HG03457 (cell line): ENCODE data around the gene MTHFD1.
"Not testable (repeated sequence)": the region's sequence is repeated elsewhere in the genome, so short reads cannot be mapped to it uniquely, and the experiment has no call there.

Source experiments
- ATAC-seq: cut with Tn5 transposase; IDR thresholded peaks from one replicate; pipeline ENCODE4 v1.9.1; 2021; ENCODE audit warnings: moderate number of reproducible peaks; ENCODE audit not compliant: unreplicated experiment

The MTHFD1 gene

DNA sequence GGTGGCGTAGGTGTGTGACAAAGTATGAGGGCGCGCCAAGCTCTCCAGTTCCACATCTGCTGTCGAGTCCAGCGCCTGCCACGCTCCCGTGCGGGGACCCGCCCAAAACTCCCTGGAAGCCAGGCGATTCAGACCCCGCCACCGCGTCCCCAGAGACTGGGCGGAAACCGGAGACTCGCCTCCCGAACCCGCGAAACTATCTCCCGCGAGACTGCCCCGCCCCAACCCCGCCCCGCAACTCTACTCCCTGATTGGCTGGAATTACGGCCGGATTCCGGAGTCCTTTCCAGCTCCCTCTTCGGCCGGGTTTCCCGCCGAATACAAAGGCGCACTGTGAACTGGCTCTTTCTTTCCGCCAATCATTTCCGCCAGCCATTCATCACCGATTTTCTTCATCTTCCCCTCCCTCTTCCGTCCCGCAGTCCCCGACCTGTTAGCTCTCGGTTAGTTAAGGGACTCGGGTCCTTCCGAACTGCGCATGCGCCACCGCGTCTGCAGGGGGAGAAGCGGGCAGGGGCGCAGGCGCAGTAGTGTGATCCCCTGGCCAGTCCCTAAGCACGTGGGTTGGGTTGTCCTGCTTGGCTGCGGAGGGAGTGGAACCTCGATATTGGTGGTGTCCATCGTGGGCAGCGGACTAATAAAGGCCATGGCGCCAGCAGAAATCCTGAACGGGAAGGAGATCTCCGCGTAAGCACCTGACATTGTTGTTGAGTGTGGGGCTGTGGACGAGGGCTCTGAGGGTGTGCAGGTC is at the start of gene MTHFD1:
TSS of gene MTHFD1 (plus strand) at position 572 of the 751 bp plus-strand sequence. CDS start at position 647, 75 bp downstream.
- ATAC-seq = peak; percentile 67

GRCh38 chr14:64338616-64339316 is 49.4 kb upstream of the MTHFD1 start:
- peak; percentile 85 for ATAC-seq

- no peak for ATAC-seq
These were observed 47.5 kb upstream of the MTHFD1 start for GRCh38 chr14:64340560-64341196.

DNA sequence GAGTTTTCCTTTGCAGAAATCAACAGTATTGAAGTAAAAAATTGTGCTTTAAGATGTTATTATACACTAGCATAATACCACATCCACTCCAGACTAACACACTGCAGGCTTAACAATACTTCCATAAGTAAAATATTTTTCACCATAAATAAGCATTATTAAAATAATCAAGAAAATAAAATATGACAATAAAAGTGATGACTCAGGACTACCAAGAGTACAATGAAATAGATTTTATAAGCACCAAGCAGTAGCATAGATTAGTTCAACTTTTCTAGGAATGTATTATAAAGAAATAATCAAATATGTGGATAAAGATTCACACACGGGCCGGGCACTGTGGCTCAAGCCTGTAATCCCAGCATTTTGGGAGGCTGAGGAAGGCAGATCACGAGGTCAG is 40.4 kb upstream of the MTHFD1 start:
- ATAC-seq = no peak

DNA sequence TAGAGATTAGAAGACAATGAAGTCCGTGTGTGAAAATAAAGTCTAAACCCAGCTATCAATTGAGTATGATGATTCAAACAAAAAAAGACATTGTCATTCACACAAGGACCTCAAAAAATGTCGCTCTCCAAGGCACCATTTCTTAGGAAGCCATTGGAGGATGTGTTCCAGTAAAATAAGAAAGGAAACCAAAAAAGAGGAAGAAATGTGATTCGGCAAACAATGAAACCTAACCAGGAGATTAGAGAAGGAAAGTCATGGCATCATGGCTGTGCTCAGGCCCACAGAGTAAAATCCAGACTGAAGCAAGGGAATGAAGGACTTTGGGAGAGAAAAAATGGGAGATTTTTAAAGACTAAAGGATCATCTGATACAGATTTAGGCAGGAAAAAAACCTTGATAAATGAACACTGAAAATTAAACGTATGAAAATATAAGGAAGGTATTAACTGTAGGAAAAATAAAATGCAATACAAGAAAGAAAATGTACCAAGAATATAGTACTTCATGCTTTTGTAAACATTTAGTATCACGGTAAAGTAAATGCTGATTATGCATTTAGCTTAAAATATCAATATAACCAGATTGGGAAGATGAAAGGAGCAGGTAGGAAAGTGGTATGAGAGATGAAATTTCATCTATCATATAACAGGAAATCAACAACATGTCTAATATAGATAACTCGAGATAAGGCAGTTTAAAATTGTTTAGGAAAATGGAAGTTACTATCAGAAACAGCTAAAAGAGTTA is 38.2 kb upstream of the MTHFD1 start:
- no peak for ATAC-seq

DNA sequence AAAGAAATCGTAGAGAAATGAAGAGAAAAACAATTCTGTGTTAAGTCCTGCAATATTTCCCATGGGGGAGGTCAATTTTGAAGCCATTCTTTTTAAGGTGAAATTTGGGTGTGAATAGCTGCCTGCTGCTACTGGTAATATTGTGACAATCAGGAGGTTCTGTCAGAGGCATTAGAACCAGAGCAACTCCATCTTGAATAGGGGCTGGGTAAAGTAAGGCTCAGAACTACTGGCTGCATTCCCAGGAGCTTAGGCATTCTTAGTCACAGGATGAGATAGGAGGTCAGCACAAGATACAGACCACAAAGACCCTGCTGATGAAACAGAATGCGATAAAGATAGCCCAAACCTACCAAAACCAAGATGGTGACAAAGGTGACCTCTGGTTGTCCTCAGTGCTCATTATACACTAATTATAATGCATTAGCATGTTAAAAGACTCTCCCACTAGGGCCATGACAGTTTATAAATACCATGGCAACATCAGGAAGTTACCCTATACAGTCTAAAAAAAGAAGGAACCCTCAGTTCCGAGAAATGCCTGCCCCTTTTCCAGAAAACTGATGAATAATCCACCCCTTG is 24.8 kb upstream of the MTHFD1 start:
- no peak for ATAC-seq

GRCh38 chr14:64364907-64365306 is 23.2 kb upstream of the MTHFD1 start:
- ATAC-seq = no peak

DNA sequence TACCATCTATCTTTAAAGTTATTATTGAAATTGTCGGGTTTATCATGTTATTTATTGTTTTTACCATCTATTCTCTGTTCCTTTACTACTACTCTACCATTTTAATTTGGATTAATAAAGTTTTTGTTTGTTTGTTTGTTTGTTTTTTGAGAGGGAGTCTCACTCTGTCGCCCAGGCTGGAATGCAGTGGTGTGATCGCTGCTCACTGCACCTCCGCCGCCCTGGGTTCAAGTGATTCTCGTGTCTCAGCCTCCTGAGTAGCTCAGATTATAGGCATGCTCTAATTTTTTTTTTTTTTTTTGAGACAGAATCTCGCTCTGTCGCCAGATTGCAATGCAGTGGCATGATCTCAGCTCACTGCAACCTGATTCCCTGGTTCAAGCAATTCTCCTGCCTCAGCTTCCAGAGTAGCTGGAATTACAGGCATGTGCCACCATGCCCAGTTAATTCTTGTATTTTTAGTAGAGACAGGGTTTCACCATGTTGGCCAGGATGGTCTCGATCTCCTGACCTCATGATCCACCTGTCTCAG is 22.7 kb upstream of the MTHFD1 start:
- ATAC-seq = not testable (repeated sequence)

DNA sequence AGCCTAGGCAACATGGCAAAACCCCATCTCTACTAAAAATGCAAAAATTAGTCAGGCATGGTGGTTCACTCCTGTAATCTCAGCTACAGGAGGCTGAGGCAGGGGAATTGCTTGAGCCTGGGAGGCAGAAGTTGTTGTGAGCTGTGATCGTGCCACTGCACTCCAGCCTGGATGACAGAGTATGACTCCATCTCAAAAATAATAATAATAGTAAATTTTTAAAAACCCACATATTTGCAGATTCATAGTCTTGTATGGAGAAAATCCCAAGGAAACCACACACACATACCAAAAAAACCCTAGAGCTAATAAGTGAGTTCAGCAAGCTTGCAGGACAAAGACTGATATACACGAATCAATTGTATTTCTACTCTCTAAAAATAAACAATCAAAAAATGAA is 19.0 kb upstream of the MTHFD1 start:
- ATAC-seq = no peak

GRCh38 chr14:64387232-64387781 is 846 bp upstream of the MTHFD1 start:
- ATAC-seq = peak; percentile 19

DNA sequence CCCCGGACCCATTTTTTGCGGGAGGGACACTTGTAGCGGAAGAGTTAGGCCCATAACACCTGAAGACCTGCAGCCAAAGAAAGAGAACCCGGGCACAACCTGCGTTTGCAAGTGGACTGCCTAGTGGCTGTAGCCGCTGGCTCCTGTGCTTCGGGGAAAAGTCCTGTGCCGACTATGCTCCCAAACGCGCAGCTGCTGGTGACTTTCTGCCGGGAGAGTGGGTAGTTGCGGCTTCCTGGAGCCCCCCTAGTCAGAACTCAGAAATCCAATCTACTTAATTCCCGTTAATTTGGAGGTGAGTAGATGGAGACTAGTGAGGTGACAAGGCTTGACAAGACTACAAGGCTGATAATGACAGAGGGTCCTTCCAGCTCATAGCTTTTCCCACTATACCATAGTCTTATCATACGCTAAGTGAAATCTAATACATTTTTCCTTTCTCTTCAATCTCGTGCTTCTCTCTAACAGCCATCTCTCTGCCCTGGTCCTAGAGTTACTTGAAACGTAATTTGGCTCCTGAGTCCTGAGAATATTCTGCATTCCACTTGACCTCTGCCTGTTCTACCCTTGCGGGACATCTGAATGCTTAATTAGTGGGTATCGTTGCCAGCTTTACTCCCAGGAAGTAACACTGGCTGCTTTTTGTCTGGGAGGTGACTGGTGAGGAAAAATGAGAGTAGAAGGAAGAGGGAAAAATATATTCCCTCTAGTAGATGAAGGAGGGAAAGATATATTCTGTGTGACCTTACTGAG is 556 bp downstream of the MTHFD1 start:
- ATAC-seq = no peak

DNA sequence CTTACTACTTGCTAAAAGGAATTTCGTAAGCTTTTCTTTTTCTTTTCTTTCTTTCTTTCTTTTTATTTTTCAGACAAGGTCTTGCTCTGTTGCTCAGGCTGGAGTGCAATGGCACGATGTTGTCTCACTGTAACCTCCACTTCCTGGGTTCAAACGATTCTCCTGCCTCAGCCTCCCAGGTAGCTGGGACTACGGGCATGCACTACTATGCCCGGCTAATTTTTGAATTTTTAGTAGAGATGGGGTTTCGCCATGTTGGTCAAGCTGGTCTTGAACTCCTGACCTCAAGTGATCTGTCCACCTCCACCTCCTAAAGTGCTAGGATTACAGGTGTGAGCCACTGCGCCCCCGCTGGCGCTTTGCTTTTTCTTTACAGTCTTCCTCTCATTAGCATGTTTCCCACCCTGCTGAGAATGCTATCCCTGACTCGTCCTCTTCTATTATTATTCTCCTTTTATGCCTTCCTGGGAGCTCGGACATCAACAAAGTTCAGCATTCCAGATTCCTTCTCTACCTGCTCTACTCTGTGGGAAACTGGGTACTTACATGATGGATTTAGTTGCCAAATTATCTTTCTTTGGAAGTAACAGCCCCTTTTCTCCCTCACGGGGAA is 3.1 kb downstream of the MTHFD1 start:
- ATAC-seq = no peak

DNA sequence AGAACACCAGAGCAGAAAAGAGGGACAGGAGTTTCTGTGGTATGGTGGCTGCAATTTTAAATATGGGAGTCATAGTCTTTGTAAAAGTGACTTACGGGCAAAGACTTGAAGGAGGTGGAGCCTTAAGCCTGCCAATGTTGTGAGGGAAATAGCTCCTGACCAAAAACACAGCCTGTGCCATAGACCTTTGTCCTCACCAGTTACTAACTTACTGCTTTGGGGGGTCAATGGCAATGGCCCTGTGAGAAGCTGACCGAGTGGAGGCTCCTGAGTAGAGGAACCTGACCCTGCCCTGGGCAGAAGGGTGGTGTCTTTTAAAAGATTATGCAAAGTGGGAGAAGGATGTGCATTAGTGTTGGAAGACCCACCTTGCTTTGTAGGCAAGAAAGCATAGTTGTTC is 3.8 kb downstream of the MTHFD1 start:
- ATAC-seq = no peak

DNA sequence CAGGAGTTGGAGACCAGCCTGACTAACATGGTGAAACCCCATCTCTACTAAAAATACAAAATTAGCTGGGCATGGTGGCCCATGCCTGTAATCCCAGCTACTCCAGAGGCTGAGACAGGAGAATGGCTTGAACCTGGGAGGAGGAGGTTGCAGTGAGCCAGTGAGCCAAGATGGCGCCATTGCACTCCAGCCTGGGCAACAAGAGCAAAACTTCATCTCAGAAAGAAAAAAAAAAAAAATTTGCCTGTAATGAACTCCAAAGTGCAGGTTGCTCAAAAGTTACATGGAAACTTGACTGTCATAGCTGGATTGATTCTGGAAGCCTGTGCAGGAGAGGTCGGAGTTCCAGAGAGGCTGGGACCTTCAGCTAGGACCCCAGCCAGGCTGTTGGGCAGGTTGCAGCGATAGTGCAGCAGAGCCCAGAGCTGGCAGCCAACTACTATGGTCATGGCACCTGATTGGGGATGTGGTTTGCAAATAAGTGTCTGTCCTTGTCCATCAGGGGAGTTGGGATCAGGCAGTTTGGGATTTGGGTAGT is 5.1 kb downstream of the MTHFD1 start:
- ATAC-seq = not testable (repeated sequence)

DNA sequence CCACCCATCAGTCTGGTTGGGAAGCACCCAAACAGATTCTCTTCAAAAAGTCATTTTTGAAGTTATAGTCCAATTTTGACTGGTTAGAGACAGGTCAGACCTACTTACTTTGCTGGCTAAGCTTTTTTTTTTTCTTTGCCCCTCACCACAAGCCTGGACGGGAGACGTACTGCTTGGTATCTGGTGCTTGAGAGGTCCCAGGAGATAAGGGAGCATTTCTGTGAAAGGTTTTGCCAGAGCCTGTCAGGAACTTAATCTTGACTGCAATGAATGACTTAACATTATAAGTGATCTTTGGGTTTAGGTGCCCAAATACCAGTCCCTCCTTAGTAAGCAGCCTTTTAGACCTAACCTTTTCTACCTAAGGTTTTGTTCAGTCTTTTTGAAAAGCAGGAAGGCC is 6.3 kb downstream of the MTHFD1 start:
- no peak for ATAC-seq

DNA sequence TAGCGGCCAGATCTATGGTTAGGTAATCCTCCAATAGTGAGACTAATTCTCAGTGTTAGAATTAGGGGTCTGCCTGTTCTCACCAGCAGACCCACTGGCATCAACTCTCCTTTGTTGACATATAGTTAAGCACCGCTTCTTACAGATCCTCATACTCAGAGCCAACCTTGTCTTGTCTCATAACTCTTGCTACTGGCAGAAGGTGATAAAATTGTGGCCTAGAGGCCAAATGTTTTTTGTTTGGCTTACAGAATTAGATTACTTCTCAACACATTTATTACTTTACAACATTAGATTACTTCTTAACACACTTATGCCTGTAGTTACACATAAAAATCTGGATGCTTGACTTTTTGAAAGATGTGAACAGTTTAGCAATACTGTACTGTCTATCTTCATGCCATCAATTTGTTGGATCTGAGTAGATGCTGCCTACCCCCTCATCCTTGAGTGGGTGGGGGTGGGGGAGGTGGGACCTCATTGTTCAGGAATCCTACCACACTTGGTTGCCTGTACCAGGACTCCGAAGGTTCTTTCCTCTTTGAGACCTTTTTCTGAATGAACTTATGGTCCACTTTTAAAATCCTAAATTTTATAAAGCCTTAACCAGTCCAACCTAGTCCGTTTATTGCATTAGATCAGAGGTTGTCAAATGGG is 7.0 kb downstream of the MTHFD1 start:
- no peak for ATAC-seq

DNA sequence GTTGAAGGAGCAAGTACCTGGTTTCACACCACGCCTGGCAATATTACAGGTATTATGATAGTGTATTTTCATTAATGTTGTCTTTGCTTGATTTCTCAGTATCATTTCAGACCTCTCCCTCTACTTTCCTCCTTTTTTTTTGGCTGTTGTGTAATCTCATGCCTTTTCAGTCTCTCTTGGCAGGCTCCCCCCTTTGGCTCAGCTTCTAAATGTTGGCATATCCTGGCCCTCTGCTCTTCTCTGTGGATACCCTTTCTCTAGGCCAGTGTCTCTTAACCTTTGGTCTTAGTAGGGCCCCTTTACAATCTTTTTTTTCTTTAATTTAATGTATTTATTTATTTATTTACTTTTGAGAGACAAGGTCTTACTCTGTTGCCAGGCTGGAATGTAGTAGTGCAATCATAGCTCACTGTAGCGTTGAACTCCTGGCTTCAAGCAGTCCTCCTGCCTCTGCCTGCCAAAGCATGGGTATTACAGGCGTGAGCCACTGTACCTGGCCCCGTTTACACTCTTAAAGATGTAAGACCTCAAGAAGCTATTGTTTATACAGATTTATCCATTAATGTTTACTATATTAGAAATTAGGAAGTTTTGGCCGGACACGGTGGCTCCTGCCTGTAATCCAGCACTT is 12.8 kb downstream of the MTHFD1 start:
- no peak for ATAC-seq

- no peak for ATAC-seq
These were observed 13.8 kb downstream of the MTHFD1 start for GRCh38 chr14:64401949-64402348.
